Astrocyte (in vitro differentiated cells and primary cell): ENCODE measurements around the gene SRRT. TPM values are rescaled to one million over a fixed set of nuclear protein-coding genes. Genes with fewer than 3 reads are reported as not detected.
A peak's percentile ranks its signal among the peaks of the same experiment; 100 is the strongest.

Experiments used
- DNase-seq: peaks from one replicate; pipeline ENCODE4 v3.0.0-alpha.2; 2010; ENCODE audit warnings: low read depth
- FAIRE-seq: peaks from 2 replicates; lab custom pipeline; 2011; peaks lifted over from hg19 to GRCh38; lab: Jason Lieb, UNC
- H2AFZ ChIP-seq: 2 replicates; pipeline ENCODE4 v1.6.0; 2012; ENCODE audit warnings: low read depth, low read length, inconsistent platforms
- H3K27ac ChIP-seq: 2 replicates; pipeline ENCODE4 v1.5.1; 2011; ENCODE audit warnings: low read depth, low read length, inconsistent platforms
- H3K27me3 ChIP-seq: 2 replicates; pipeline ENCODE4 v1.6.0; 2011; ENCODE audit warnings: low read length, inconsistent platforms; ENCODE audit not compliant: insufficient read depth
- H3K36me3 ChIP-seq: 2 replicates; pipeline ENCODE4 v1.5.1; 2011; ENCODE audit warnings: low read length, inconsistent platforms; ENCODE audit not compliant: insufficient read depth
- H3K4me1 ChIP-seq: 2 replicates; pipeline ENCODE4 v1.5.1; 2011; ENCODE audit warnings: low read length, inconsistent platforms; ENCODE audit not compliant: insufficient read depth
- H3K4me2 ChIP-seq: 2 replicates; pipeline ENCODE4 v1.6.0; 2012; ENCODE audit warnings: low read length, inconsistent platforms
- H3K4me3 ChIP-seq: 2 replicates; pipeline ENCODE4 v1.5.1; 2011; ENCODE audit warnings: low read depth, mild to moderate bottlenecking, low read length, inconsistent platforms; ENCODE audit not compliant: insufficient read depth
- H3K79me2 ChIP-seq: 2 replicates; pipeline ENCODE4 v1.6.0; 2012; ENCODE audit warnings: mild to moderate bottlenecking, low read length, inconsistent platforms; ENCODE audit not compliant: insufficient read depth
- H3K9ac ChIP-seq: 2 replicates; pipeline ENCODE4 v1.6.0; 2012; ENCODE audit warnings: mild to moderate bottlenecking, low read length, inconsistent platforms
- H3K9me3 ChIP-seq: 2 replicates; pipeline ENCODE4 v1.5.1; 2012; ENCODE audit warnings: low read depth, mild to moderate bottlenecking, low read length, inconsistent platforms; ENCODE audit not compliant: insufficient read depth
- H4K20me1 ChIP-seq: 2 replicates; pipeline ENCODE4 v1.6.0; 2012; ENCODE audit warnings: low read length, inconsistent platforms; ENCODE audit not compliant: insufficient read depth
- H3K27ac Mint-ChIP-seq: one replicate; pipeline ENCODE4 v1.8.0; 2021; ENCODE audit warnings: mild to moderate bottlenecking, mixed read lengths; ENCODE audit not compliant: unreplicated experiment
- H3K27me3 Mint-ChIP-seq: one replicate; pipeline ENCODE4 v1.8.0; 2021; ENCODE audit warnings: low read depth, mixed read lengths; ENCODE audit not compliant: unreplicated experiment
- H3K36me3 Mint-ChIP-seq: one replicate; pipeline ENCODE4 v1.8.0; 2021; ENCODE audit warnings: low read depth, mixed read lengths; ENCODE audit not compliant: unreplicated experiment
- H3K4me1 Mint-ChIP-seq: one replicate; pipeline ENCODE4 v1.8.0; 2021; ENCODE audit warnings: low read depth, mixed read lengths; ENCODE audit not compliant: unreplicated experiment
- H3K4me3 Mint-ChIP-seq: one replicate; pipeline ENCODE4 v1.8.0; 2021; ENCODE audit warnings: mild to moderate bottlenecking, moderate library complexity, mixed read lengths; ENCODE audit not compliant: unreplicated experiment
- H3K9me3 Mint-ChIP-seq: one replicate; pipeline ENCODE4 v1.8.0; 2021; ENCODE audit warnings: mild to moderate bottlenecking, mixed read lengths; ENCODE audit not compliant: unreplicated experiment
- CTCF ChIP-seq: IDR thresholded peaks from 2 replicates; pipeline ENCODE4 v1.5.1; 2011; ENCODE audit warnings: low read depth, mild to moderate bottlenecking, inconsistent platforms, low read length, moderate library complexity; ENCODE audit not compliant: insufficient read depth
- EZH2 ChIP-seq: IDR thresholded peaks from 2 replicates; pipeline ENCODE4 v1.6.1; 2012; ENCODE audit warnings: mild to moderate bottlenecking, low read length, inconsistent platforms; ENCODE audit not compliant: insufficient read depth
- total RNA-seq: library from RNA; stranded (reverse); gene quantifications from 2 replicates; pipeline ENCODE4 v1.2.1, GENCODE V29; 2021

SRRT gene
- total RNA-seq, 1 donor from 2014 or later = 118 TPM

- Histone ChIP-seq H4K20me1 (peaks cover 82% of the 10 kb centered on the region), H3K9ac (peak overlapping the region; percentile 43)
- peaks cover 6% of the 10 kb centered on the region for H3K4me1 Mint-ChIP-seq
Observed at GRCh38 chr7:100879685-100880261, 4.9 kb downstream of the SRRT start.

GRCh38 chr7:100880645-100881044 lies 5.7 kb downstream of the SRRT start:
- H3K36me3 Mint-ChIP-seq = peaks cover 24% of the 10 kb centered on the region
- H3K4me1 Mint-ChIP-seq = peaks cover 6% of the 10 kb centered on the region
- no peak overlapping the region for H3K27ac ChIP-seq
- peaks cover 12% of the 10 kb centered on the region for H3K4me1 ChIP-seq
- H3K4me2 ChIP-seq = no peak overlapping the region
- H3K9ac ChIP-seq = no peak overlapping the region
- no peaks in the 10 kb centered on the region for H3K9me3 ChIP-seq
- FAIRE-seq (no peak), DNase-seq (no peak)
- no peak overlapping the region for H2AFZ ChIP-seq
- H3K27me3 ChIP-seq = no peaks in the 10 kb centered on the region
- no peak for TF ChIP-seq EZH2
- TF ChIP-seq CTCF = no peak
- no peak overlapping the region for H3K4me3 ChIP-seq
- no peak overlapping the region for H3K4me3 Mint-ChIP-seq
- H3K27ac Mint-ChIP-seq = no peak overlapping the region
- H4K20me1 ChIP-seq = peaks cover 88% of the 10 kb centered on the region
- H3K36me3 ChIP-seq = peaks cover 39% of the 10 kb centered on the region
- H3K27me3 Mint-ChIP-seq = no peaks in the 10 kb centered on the region
- H3K9me3 Mint-ChIP-seq = peaks cover 1% of the 10 kb centered on the region
- H3K79me2 ChIP-seq = peaks cover 88% of the 10 kb centered on the region

More at GRCh38 chr7:100879685-100880261, 4.9 kb downstream of the SRRT start:
- FAIRE-seq (no peak), DNase-seq (no peak)
- peak overlapping the region; percentile 37 for H3K4me2 ChIP-seq
- no peak overlapping the region for H3K4me3 ChIP-seq
- Mint-ChIP-seq H3K9me3 (peaks cover 1% of the 10 kb centered on the region), H3K27ac (no peak overlapping the region), H3K27me3 (no peaks in the 10 kb centered on the region), H3K4me3 (peak overlapping the region; percentile 47), H3K36me3 (peaks cover 23% of the 10 kb centered on the region)
- no peaks in the 10 kb centered on the region for H3K9me3 ChIP-seq
- peaks cover 35% of the 10 kb centered on the region for H3K36me3 ChIP-seq
- H3K27me3 ChIP-seq = no peaks in the 10 kb centered on the region
- no peak overlapping the region for H3K27ac ChIP-seq
- peaks cover 91% of the 10 kb centered on the region for H3K79me2 ChIP-seq
- H3K4me1 ChIP-seq = peaks cover 12% of the 10 kb centered on the region
- H2AFZ ChIP-seq = no peak overlapping the region
- TF ChIP-seq EZH2 (no peak), CTCF (no peak)

- Histone ChIP-seq H3K4me2 (no peak overlapping the region), H3K27me3 (no peaks in the 10 kb centered on the region), H3K9me3 (no peaks in the 10 kb centered on the region), H3K4me1 (peaks cover 10% of the 10 kb centered on the region), H3K4me3 (no peak overlapping the region), H3K79me2 (peaks cover 88% of the 10 kb centered on the region), H3K27ac (no peak overlapping the region), H4K20me1 (peaks cover 87% of the 10 kb centered on the region), H3K36me3 (peaks cover 43% of the 10 kb centered on the region), H2AFZ (no peak overlapping the region), H3K9ac (no peak overlapping the region)
- FAIRE-seq = no peak
- Mint-ChIP-seq H3K36me3 (peaks cover 23% of the 10 kb centered on the region), H3K27me3 (no peaks in the 10 kb centered on the region), H3K27ac (peak overlapping the region; percentile 58), H3K4me1 (peaks cover 6% of the 10 kb centered on the region), H3K4me3 (peak overlapping the region; percentile 66), H3K9me3 (peaks cover 1% of the 10 kb centered on the region)
- no peak for TF ChIP-seq EZH2
- TF ChIP-seq CTCF = no peak
- no peak for DNase-seq
Observed at GRCh38 chr7:100881136-100881535, 6.2 kb downstream of the SRRT start.
